ENCODE data around the gene PHLDA1. TPM values are rescaled to one million over a fixed set of nuclear protein-coding genes. Genes with fewer than 3 reads are reported as not detected.
A peak's percentile ranks its signal among the peaks of the same experiment; 100 is the strongest.

The PHLDA1 gene
- total RNA-seq, 1 experiment from 2014 or later = 34.9 TPM

- ATAC-seq (no peak), DNase-seq (ENCODE audit: low spot score) (no peak)
- Mint-ChIP-seq H3K36me3 (peaks cover 4% of the 10 kb centered on the region; the same call in 1 of the 2 replicates), H3K27ac (peak overlapping the region; percentile 36; the same call in 1 of the 2 replicates), H3K4me3 (no peak overlapping the region), H3K9me3 (0 out of 2 replicates have a peak, but pooled peaks cover 3% of the 10 kb centered on the region), H3K27me3 (ENCODE audit: low read depth) (no peaks in the 10 kb centered on the region), H3K4me1 (peaks cover 36% of the 10 kb centered on the region)
- ChIA-PET CTCF (no interaction called here), POLR2A (no interaction called here)
- TF ChIP-seq RORB (CRISPR knock-in tag; IDR thresholded peaks at IDR 0.05) (no peak), SMAD4 (CRISPR knock-in tag; IDR thresholded peaks at IDR 0.05) (no peak), CDX4 (CRISPR knock-in tag; IDR thresholded peaks at IDR 0.05; ENCODE audit: borderline replicate concordance) (no peak), PREB (CRISPR knock-in tag; IDR thresholded peaks at IDR 0.05; ENCODE audit: borderline replicate concordance) (no peak), GTF2I (CRISPR knock-in tag; conservative IDR thresholded peaks at IDR 0.05) (no peak), SMAD3 (CRISPR knock-in tag; IDR thresholded peaks at IDR 0.05; ENCODE audit: borderline replicate concordance) (no peak), E2F5 (CRISPR knock-in tag; IDR thresholded peaks at IDR 0.05) (no peak), AR (CRISPR knock-in tag; IDR thresholded peaks at IDR 0.05) (no peak), ERG (CRISPR knock-in tag; IDR thresholded peaks at IDR 0.05) (no peak), ATF6 (CRISPR knock-in tag; IDR thresholded peaks at IDR 0.05) (no peak), ZBTB43 (CRISPR knock-in tag; IDR thresholded peaks at IDR 0.05) (no peak), ZBTB21 (CRISPR knock-in tag; IDR thresholded peaks at IDR 0.05; ENCODE audit: borderline replicate concordance) (no peak), ZMAT4 (CRISPR knock-in tag; IDR thresholded peaks at IDR 0.05) (no peak), PRRX2 (CRISPR knock-in tag; IDR thresholded peaks at IDR 0.05) (no peak), USF2 (CRISPR knock-in tag; IDR thresholded peaks at IDR 0.05) (no peak), ZNF512 (CRISPR knock-in tag; IDR thresholded peaks at IDR 0.05; ENCODE audit: borderline replicate concordance) (no peak), TEAD4 (CRISPR knock-in tag; IDR thresholded peaks at IDR 0.05) (no peak), NFATC4 (CRISPR knock-in tag; IDR thresholded peaks at IDR 0.05) (no peak)
Measured at GRCh38 chr12:75976113-75976512, 55.5 kb downstream of the PHLDA1 start.

Measured in WTC11 (cell line).